ENCODE results near the gene ZMIZ1.
"Not testable (repeated sequence)": the region's sequence is repeated elsewhere in the genome, so short reads cannot be mapped to it uniquely, and the experiment has no call there.

ZMIZ1 gene

GRCh38 chr10:79335094-79335469 is 266.3 kb downstream of the ZMIZ1 start:
- no peak for TF ChIP-seq JUND (IDR thresholded peaks at IDR 0.05; ENCODE audit: low read depth)
- DNase-seq (ENCODE audit: low read depth in 1 of 2, low spot score in 1 of 2) = no peak
- in situ Hi-C loops (cut with HindIII; ENCODE audit: low pct_unique_long_range_greater_than_20kb, low sequenced_read_pairs) = no loop called here

DNA sequence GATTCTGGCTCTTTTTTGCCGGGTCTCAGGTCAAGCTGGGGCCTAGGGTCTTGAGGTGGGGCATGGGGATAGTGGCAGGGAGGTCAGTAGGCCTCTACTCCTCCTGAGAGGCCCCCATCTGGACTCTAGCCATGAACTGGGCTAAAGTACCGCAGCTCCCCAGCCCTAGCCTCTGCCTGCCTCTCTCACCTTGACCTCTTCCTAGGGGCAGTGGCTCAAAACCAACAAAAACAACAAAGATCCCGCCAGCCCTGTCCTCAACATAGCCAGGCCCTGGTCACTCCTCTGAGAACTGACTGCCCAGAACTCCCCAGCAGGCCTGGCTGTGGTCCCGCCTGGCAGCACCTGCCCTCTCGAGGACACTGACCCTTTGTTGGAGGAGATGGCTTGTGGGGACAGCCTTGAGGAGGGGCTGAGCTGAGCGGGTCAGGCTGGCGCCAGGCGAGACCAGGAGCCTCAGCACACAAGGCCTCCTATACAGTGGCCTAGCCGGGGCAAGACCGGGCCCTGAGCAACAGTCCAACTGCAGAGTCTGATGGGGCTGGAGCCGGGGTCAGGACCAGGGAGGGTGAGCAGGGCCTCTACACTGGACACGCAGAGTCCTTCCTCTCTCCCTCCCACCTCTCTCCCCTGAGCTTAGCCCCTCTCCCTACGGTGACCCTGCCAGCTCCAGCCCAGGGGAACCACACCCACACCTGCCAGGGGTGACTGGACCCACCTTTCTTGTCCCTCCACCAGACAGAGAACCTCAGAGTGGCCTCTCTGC is 266.9 kb downstream of the ZMIZ1 start:
- in situ Hi-C loops (cut with HindIII; ENCODE audit: low pct_unique_long_range_greater_than_20kb, low sequenced_read_pairs) = no loop called here
- no peak for TF ChIP-seq JUND (IDR thresholded peaks at IDR 0.05; ENCODE audit: low read depth)
- DNase-seq (ENCODE audit: low read depth in 1 of 2, low spot score in 1 of 2) = no peak

- DNase-seq (ENCODE audit: low read depth in 1 of 2, low spot score in 1 of 2) = no peak
- TF ChIP-seq JUND (IDR thresholded peaks at IDR 0.05; ENCODE audit: low read depth) = no peak
- in situ Hi-C loops (cut with HindIII; ENCODE audit: low pct_unique_long_range_greater_than_20kb, low sequenced_read_pairs) = no loop called here
These were observed 267.5 kb downstream of the ZMIZ1 start for GRCh38 chr10:79336276-79336675.

DNA sequence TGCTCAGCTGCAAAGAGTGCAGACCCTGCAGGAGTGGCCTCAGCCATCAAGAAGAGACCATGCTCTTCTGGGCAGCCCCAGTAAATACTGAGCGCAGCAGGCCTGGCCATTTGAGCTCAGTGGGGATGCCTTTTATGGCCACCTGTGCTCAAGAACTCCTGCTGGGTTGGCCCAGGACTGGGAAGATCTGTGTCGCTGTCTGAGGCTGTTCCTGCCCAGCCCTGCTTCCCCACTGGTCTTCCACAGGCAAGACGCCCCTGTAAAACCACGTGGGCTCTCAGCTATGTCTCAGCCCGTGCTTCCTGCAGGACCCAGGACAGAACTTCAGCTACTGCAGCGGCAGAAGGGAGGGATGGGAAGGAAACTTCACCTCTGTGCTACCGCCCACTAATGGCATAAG is 268.0 kb downstream of the ZMIZ1 start:
- no peak for DNase-seq (ENCODE audit: low read depth in 1 of 2, low spot score in 1 of 2)
- no peak for TF ChIP-seq JUND (IDR thresholded peaks at IDR 0.05; ENCODE audit: low read depth)
- in situ Hi-C loops (cut with HindIII; ENCODE audit: low pct_unique_long_range_greater_than_20kb, low sequenced_read_pairs) = no loop called here

DNA sequence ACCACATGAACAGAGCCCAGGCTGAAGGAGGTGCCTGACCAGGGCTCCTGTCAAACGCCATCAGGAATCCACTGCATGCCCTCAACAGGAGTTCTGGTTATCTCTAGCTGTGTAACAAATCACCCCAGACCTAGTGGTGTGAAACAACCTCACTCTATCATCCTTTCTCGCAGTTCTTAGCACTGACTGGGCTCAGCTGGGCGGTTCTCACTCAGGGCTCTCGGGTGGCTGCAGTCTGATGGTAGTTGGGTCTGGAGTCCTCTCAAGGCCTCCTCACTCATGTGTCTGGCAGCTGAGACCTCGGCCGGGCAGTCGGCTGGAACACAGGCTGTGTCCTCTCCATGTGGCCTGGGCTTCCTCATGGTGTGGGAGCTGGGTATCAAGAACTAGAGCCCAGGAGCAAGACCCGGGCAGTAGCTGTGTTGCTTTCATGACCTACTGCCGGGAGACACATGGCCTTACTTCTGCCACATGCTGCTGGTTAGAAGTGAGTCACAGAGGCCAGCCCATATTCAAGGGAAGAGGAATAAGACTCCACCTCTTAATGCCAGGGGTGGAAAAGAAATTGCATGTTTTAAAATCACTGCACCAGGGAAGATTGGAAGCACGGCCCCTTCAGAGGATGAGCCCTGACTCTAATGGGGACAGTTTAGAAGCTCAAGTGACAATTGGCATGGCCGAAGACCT is 269.2 kb downstream of the ZMIZ1 start:
- in situ Hi-C loops (cut with HindIII; ENCODE audit: low pct_unique_long_range_greater_than_20kb, low sequenced_read_pairs); DNase-seq (ENCODE audit: low read depth in 1 of 2, low spot score in 1 of 2): not testable (repeated sequence)

GRCh38 chr10:79339266-79339665 is 270.5 kb downstream of the ZMIZ1 start:
- no peak for TF ChIP-seq JUND (IDR thresholded peaks at IDR 0.05; ENCODE audit: low read depth)
- in situ Hi-C loops (cut with HindIII; ENCODE audit: low pct_unique_long_range_greater_than_20kb, low sequenced_read_pairs) = no loop called here
- no peak for DNase-seq (ENCODE audit: low read depth in 1 of 2, low spot score in 1 of 2)

- TF ChIP-seq JUND (IDR thresholded peaks at IDR 0.05; ENCODE audit: low read depth) = no peak
These were observed 272.0 kb downstream of the ZMIZ1 start for GRCh38 chr10:79340646-79341244.

DNA sequence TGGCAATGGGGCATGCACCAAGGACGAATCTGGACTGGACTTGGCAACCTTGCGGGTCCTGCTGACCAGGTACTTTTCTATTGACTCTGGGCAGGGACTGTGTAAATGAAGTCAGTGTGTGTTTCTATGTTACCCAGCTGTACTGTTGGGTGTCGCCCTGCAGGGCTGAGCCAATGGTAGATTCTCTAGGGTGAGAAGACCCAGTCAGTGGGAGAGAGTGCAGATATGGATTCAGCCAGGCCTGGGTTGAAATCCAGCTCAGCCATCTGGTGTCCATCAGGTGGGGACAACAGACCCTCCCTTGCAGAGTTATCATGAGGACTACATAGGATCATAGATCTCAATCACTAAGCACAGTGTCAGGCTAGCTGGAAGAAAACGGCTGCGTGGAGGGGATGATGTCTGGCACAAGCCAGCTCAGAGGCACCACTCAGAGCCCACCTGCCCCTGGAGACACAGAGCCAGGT is 273.6 kb downstream of the ZMIZ1 start:
- TF ChIP-seq JUND (IDR thresholded peaks at IDR 0.05; ENCODE audit: low read depth) = no peak
- peak in 1 of 2 experiments; percentile 44 for DNase-seq (ENCODE audit: low read depth in 1 of 2, low spot score in 1 of 2)
- in situ Hi-C loops (cut with HindIII; ENCODE audit: low pct_unique_long_range_greater_than_20kb, low sequenced_read_pairs) = no loop called here

More at GRCh38 chr10:79340646-79341244, 272.0 kb downstream of the ZMIZ1 start:
- no peak for DNase-seq (ENCODE audit: low read depth in 1 of 2, low spot score in 1 of 2)
- in situ Hi-C loops (cut with HindIII; ENCODE audit: low pct_unique_long_range_greater_than_20kb, low sequenced_read_pairs) = no loop called here

DNA sequence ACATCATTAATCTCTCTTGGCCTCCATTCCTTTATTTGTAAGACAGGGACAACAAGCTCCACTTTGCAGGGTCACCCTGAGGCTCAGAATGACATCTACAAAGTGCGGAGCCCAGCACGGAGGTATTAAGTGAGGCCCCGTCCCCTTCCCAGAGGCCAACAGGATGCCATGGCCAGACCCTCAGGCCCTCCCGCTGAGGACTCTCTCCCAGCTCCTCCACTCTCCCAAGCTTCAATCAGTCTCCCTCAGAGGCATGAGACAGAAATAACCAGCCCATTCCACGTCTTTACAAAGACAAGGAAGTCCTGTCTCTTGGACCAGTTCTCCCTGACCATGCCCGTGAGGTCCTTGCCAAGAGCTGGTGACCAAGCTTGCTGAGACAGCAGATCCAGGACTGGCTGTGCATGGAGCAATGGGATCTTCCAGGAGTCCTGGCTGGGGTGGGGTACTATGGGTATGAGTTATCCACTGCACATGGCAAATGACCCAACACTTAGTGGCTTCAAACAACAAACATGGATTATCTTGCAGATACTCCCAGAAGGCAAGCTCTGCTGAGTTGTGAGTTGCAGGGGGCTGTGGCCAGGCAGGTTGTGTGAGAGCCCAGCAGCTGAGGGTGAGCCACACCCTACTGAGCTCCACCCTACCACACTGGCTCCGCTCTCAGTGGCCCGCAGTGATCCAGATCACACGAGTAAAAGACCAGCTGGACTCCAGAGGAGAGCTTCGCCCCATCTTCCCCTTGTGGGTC is 274.2 kb downstream of the ZMIZ1 start:
- in situ Hi-C loops (cut with HindIII; ENCODE audit: low pct_unique_long_range_greater_than_20kb, low sequenced_read_pairs) = no loop called here
- TF ChIP-seq JUND (IDR thresholded peaks at IDR 0.05; ENCODE audit: low read depth) = no peak
- no peak for DNase-seq (ENCODE audit: low read depth in 1 of 2, low spot score in 1 of 2)

- TF ChIP-seq JUND (IDR thresholded peaks at IDR 0.05; ENCODE audit: low read depth) = no peak
- DNase-seq (ENCODE audit: low read depth in 1 of 2, low spot score in 1 of 2) = no peak
- in situ Hi-C loops (cut with HindIII; ENCODE audit: low pct_unique_long_range_greater_than_20kb, low sequenced_read_pairs) = no loop called here
These were observed 275.9 kb downstream of the ZMIZ1 start for GRCh38 chr10:79344502-79345195.

GRCh38 chr10:79345241-79346011 is 276.7 kb downstream of the ZMIZ1 start:
- in situ Hi-C loops (cut with HindIII; ENCODE audit: low pct_unique_long_range_greater_than_20kb, low sequenced_read_pairs) = no loop called here

More at GRCh38 chr10:79345241-79346011, 276.7 kb downstream of the ZMIZ1 start:
- DNase-seq (ENCODE audit: low read depth in 1 of 2, low spot score in 1 of 2) = no peak
- TF ChIP-seq JUND (IDR thresholded peaks at IDR 0.05; ENCODE audit: low read depth) = no peak
